Panc1 (cell line): ENCODE results near the gene KIAA0586. TPM values are rescaled to one million over a fixed set of nuclear protein-coding genes. Genes with fewer than 3 reads are reported as not detected.

ENCODE experiments used
- ATAC-seq: fragments of 200-7000 bp; cut with Tn5 transposase; 2 replicates; pipeline ENCODE4 v1.9.1; 2020; ENCODE audit warnings: mild to moderate bottlenecking, moderate library complexity
- BruUV-seq: library from RNA; stranded (reverse); fragments of 400-500 nt; replicated peaks from 2 replicates; lab custom pipeline; 2021; lab: Mats Ljungman, UMichigan
- CTCF ChIA-PET: fragments of 300-600 bp; sonication (Branson Sonifier 250); formaldehyde crosslinking; loops from one replicate; lab custom pipeline; 2022; ENCODE audit warnings: antibody characterized with exemption; lab: Charles Lee
- POLR2A ChIA-PET: fragments of 300-600 bp; sonication (Branson Sonifier 250); formaldehyde crosslinking; loops from one replicate; lab custom pipeline; 2022; ENCODE audit warnings: antibody characterized with exemption; lab: Charles Lee
- DNase-seq: peaks from one replicate; pipeline ENCODE4 v3.0.0-alpha.2; 2010; ENCODE audit warnings: low read depth, low spot score
- H3K27ac ChIP-seq: 2 replicates; pipeline ENCODE4 v1.5.1; 2011; ENCODE audit warnings: mild to moderate bottlenecking, low read length, inconsistent platforms
- H3K27me3 ChIP-seq: fragments of 200-500 bp; sonication (Bioruptor generic); 2 replicates; pipeline ENCODE4 v1.6.0; 2014; ENCODE audit warnings: low read length, inconsistent platforms; ENCODE audit not compliant: control insufficient read depth, insufficient read depth
- H3K36me3 ChIP-seq: fragments of 200-500 bp; sonication (Bioruptor generic); 2 replicates; pipeline ENCODE4 v1.5.1; 2014; ENCODE audit warnings: inconsistent platforms, mild to moderate bottlenecking, low read length, moderate library complexity; ENCODE audit not compliant: control insufficient read depth, insufficient read depth
- H3K4me1 ChIP-seq: 2 replicates; pipeline ENCODE4 v1.5.1; 2011; ENCODE audit warnings: inconsistent platforms, mild to moderate bottlenecking, low read length, moderate library complexity; ENCODE audit not compliant: control insufficient read depth, insufficient read depth
- H3K4me3 ChIP-seq, 2 experiments: 2 replicates each; pipeline ENCODE4 v1.5.1; 2011 to 2012; ENCODE audit warnings: low read depth in 2 of 2, low read length in 2 of 2, mild to moderate bottlenecking in 2 of 2, inconsistent platforms in 1 of 2, moderate library complexity in 1 of 2
- H3K9me3 ChIP-seq: fragments of 200-500 bp; sonication (Bioruptor generic); 2 replicates; pipeline ENCODE4 v1.5.1; 2014; ENCODE audit warnings: low read depth, mild to moderate bottlenecking, inconsistent platforms, low read length, moderate library complexity; ENCODE audit not compliant: control insufficient read depth, insufficient read depth
- CTCF ChIP-seq: fragments of 450-650 bp; IDR thresholded peaks from 2 replicates; pipeline ENCODE4 v1.5.1; 2017; ENCODE audit warnings: mild to moderate bottlenecking
- POLR2AphosphoS5 ChIP-seq: IDR thresholded peaks from 2 replicates; pipeline ENCODE4 v1.6.1; 2012; ENCODE audit warnings: mild to moderate bottlenecking, low read depth, low read length, moderate library complexity
- SIN3A ChIP-seq: IDR thresholded peaks from 2 replicates; pipeline ENCODE4 v1.6.1; 2012; ENCODE audit warnings: low read depth, mild to moderate bottlenecking, low read length, moderate library complexity, borderline replicate concordance; ENCODE audit not compliant: insufficient read depth
- TCF7L2 ChIP-seq: IDR thresholded peaks from 2 replicates; pipeline ENCODE4 v1.6.1; 2011; ENCODE audit warnings: mild to moderate bottlenecking, low read depth, low read length, inconsistent platforms
- in situ Hi-C: cut with HindIII; loops from 2 replicates; pipeline ENCODE4 v1.10.0; 2016; ENCODE audit warnings: low sequenced_read_pairs, low pct_unique_long_range_greater_than_20kb
- intact Hi-C: fragments of 100-400 bp; cut with micrococcal nuclease; formaldehyde crosslinking; loops from one replicate; pipeline ENCODE4 v1.10.0; 2022; ENCODE audit not compliant: unreplicated experiment
- total RNA-seq: library from RNA; stranded (reverse); gene quantifications from one replicate; pipeline ENCODE4 v1.2.1, GENCODE V29; 2021; ENCODE audit not compliant: unreplicated experiment
- TF ChIP-seq, protein P1 (sequence below), 2 experiments: IDR thresholded peaks; 2 replicates each; pipeline ENCODE4 v1.6.1; 2011 to 2012; ENCODE audit warnings: low read depth in 2 of 2, control low read depth in 1 of 2, low read length in 1 of 2, mild to moderate bottlenecking in 1 of 2, moderate library complexity in 1 of 2; ENCODE audit not compliant: insufficient read depth in 1 of 2

The KIAA0586 gene
- total RNA-seq, 1 experiment from 2014 or later, result 14.7 TPM

GRCh38 chr14:58599707-58600106 is 172.2 kb downstream of the KIAA0586 start:
- Histone ChIP-seq H3K4me1 (no peaks in the 10 kb centered on the region), H3K36me3 (no peaks in the 10 kb centered on the region), H3K27me3 (no peaks in the 10 kb centered on the region), H3K4me3 (no peak overlapping the region), H3K27ac (no peak overlapping the region), H3K9me3 (no peaks in the 10 kb centered on the region)
- in situ Hi-C loops, result no loop called here
- TF ChIP-seq CTCF, result no peak
- TF ChIP-seq, protein P1, sequence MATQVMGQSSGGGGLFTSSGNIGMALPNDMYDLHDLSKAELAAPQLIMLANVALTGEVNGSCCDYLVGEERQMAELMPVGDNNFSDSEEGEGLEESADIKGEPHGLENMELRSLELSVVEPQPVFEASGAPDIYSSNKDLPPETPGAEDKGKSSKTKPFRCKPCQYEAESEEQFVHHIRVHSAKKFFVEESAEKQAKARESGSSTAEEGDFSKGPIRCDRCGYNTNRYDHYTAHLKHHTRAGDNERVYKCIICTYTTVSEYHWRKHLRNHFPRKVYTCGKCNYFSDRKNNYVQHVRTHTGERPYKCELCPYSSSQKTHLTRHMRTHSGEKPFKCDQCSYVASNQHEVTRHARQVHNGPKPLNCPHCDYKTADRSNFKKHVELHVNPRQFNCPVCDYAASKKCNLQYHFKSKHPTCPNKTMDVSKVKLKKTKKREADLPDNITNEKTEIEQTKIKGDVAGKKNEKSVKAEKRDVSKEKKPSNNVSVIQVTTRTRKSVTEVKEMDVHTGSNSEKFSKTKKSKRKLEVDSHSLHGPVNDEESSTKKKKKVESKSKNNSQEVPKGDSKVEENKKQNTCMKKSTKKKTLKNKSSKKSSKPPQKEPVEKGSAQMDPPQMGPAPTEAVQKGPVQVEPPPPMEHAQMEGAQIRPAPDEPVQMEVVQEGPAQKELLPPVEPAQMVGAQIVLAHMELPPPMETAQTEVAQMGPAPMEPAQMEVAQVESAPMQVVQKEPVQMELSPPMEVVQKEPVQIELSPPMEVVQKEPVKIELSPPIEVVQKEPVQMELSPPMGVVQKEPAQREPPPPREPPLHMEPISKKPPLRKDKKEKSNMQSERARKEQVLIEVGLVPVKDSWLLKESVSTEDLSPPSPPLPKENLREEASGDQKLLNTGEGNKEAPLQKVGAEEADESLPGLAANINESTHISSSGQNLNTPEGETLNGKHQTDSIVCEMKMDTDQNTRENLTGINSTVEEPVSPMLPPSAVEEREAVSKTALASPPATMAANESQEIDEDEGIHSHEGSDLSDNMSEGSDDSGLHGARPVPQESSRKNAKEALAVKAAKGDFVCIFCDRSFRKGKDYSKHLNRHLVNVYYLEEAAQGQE (IDR thresholded peaks at IDR 0.05; ENCODE audit: insufficient read depth in 1 of 2, low read depth in 2 of 2, low read length in 1 of 2), result no peak
- TF ChIP-seq POLR2AphosphoS5, result no peak
- TF ChIP-seq SIN3A, result no peak
- no peak for TF ChIP-seq TCF7L2
- POLR2A ChIA-PET, result no interaction called here
- no TSS peak for BruUV-seq
- CTCF ChIA-PET, result no interaction called here
- DNase-seq (no peak), ATAC-seq (no peak)
- intact Hi-C loops, result no loop called here

Other genes starting within 250 kb of the KIAA0586 start
- gene ACTR10, start 227.6 kb upstream of the KIAA0586 start, total RNA-seq, result 34.9 TPM
- gene PSMA3, start 182.9 kb upstream of the KIAA0586 start, total RNA-seq, result 159 TPM
- 11.4 TPM for gene ARID4A, start 129.2 kb upstream of the KIAA0586 start, total RNA-seq
- not detected for gene TOMM20L, start 31.8 kb upstream of the KIAA0586 start, total RNA-seq
- gene TIMM9, start 188 bp upstream of the KIAA0586 start, total RNA-seq, result 34.4 TPM
- 0.15 TPM for gene DACT1, start 210.2 kb downstream of the KIAA0586 start, total RNA-seq